Measurements from ENCODE around the gene SPATS2.

Gene SPATS2

GRCh38 chr12:49325606-49326005, 41.7 kb upstream of the SPATS2 start:
- TF ChIP-seq TAF1 (IDR thresholded peaks at IDR 0.05; ENCODE audit: borderline replicate concordance, insufficient read depth, low read length): no peak
- no peak for TF ChIP-seq REST (IDR thresholded peaks at IDR 0.05; ENCODE audit: insufficient read depth in 1 of 2, low read depth in 2 of 2, low read length in 2 of 2)
- no peak for TF ChIP-seq SIN3A (IDR thresholded peaks at IDR 0.05; ENCODE audit: borderline replicate concordance, insufficient read depth, low read length)
- TF ChIP-seq FOXP2 (optimal IDR thresholded peaks at IDR 0.05; ENCODE audit: borderline replicate concordance, extremely low read depth, extremely low read length, insufficient read depth): no peak
- TF ChIP-seq POLR2AphosphoS5 (IDR thresholded peaks at IDR 0.05; ENCODE audit: low read depth, low read length): no peak

- TF ChIP-seq FOXP2 (optimal IDR thresholded peaks at IDR 0.05; ENCODE audit: borderline replicate concordance, extremely low read depth, extremely low read length, insufficient read depth) (no peak), TAF1 (IDR thresholded peaks at IDR 0.05; ENCODE audit: borderline replicate concordance, insufficient read depth, low read length) (no peak), SIN3A (IDR thresholded peaks at IDR 0.05; ENCODE audit: borderline replicate concordance, insufficient read depth, low read length) (no peak)
Measured at GRCh38 chr12:49327368-49327767, 39.9 kb upstream of the SPATS2 start.

- TF ChIP-seq SIN3A (IDR thresholded peaks at IDR 0.05; ENCODE audit: borderline replicate concordance, insufficient read depth, low read length) (no peak), REST (IDR thresholded peaks at IDR 0.05; ENCODE audit: insufficient read depth in 1 of 2, low read depth in 2 of 2, low read length in 2 of 2) (no peak), POLR2AphosphoS5 (IDR thresholded peaks at IDR 0.05; ENCODE audit: low read depth, low read length) (no peak), TAF1 (IDR thresholded peaks at IDR 0.05; ENCODE audit: borderline replicate concordance, insufficient read depth, low read length) (no peak), FOXP2 (optimal IDR thresholded peaks at IDR 0.05; ENCODE audit: borderline replicate concordance, extremely low read depth, extremely low read length, insufficient read depth) (no peak)
Measured at GRCh38 chr12:49327887-49328286, 39.4 kb upstream of the SPATS2 start.

- TF ChIP-seq SIN3A (IDR thresholded peaks at IDR 0.05; ENCODE audit: borderline replicate concordance, insufficient read depth, low read length): no peak
- no peak for TF ChIP-seq TAF1 (IDR thresholded peaks at IDR 0.05; ENCODE audit: borderline replicate concordance, insufficient read depth, low read length)
Measured at GRCh38 chr12:49328816-49329215, 38.4 kb upstream of the SPATS2 start.

- no peak for TF ChIP-seq SIN3A (IDR thresholded peaks at IDR 0.05; ENCODE audit: borderline replicate concordance, insufficient read depth, low read length)
- TF ChIP-seq REST (IDR thresholded peaks at IDR 0.05; ENCODE audit: insufficient read depth in 1 of 2, low read depth in 2 of 2, low read length in 2 of 2): no peak
- no peak for TF ChIP-seq POLR2AphosphoS5 (IDR thresholded peaks at IDR 0.05; ENCODE audit: low read depth, low read length)
- TF ChIP-seq TAF1 (IDR thresholded peaks at IDR 0.05; ENCODE audit: borderline replicate concordance, insufficient read depth, low read length): no peak
- no peak for TF ChIP-seq FOXP2 (optimal IDR thresholded peaks at IDR 0.05; ENCODE audit: borderline replicate concordance, extremely low read depth, extremely low read length, insufficient read depth)
Measured at GRCh38 chr12:49330032-49330619, 37.1 kb upstream of the SPATS2 start.

GRCh38 chr12:49330631-49331379, 36.5 kb upstream of the SPATS2 start:
- TF ChIP-seq POLR2AphosphoS5 (IDR thresholded peaks at IDR 0.05; ENCODE audit: low read depth, low read length) (peak; percentile 20), REST (IDR thresholded peaks at IDR 0.05; ENCODE audit: insufficient read depth in 1 of 2, low read depth in 2 of 2, low read length in 2 of 2) (no peak)

All from PFSK-1 (cell line).